HEK293 (cell line): ENCODE results near the gene HSPH1.

Experiments
- BCL11A ChIP-seq: fragments of 450-650 bp; formaldehyde crosslinking; IDR thresholded peaks from 2 replicates; pipeline ENCODE4 v1.5.1; 2016; ENCODE audit warnings: low read depth, missing biosample characterization, missing genetic modification characterization
- REST ChIP-seq: fragments of 450-650 bp; formaldehyde crosslinking; IDR thresholded peaks from 2 replicates; pipeline ENCODE4 v1.5.1; 2016; ENCODE audit warnings: missing biosample characterization, missing genetic modification characterization
- ZBTB17 ChIP-seq: fragments of 450-650 bp; formaldehyde crosslinking; IDR thresholded peaks from 2 replicates; pipeline ENCODE4 v1.5.1; 2016; ENCODE audit warnings: missing biosample characterization, missing genetic modification characterization
- ZFP41 ChIP-seq: fragments of 450-650 bp; formaldehyde crosslinking; IDR thresholded peaks from 2 replicates; pipeline ENCODE4 v1.5.1; 2016; ENCODE audit warnings: missing biosample characterization, missing genetic modification characterization, borderline replicate concordance
- ZNF140 ChIP-seq: fragments of 450-650 bp; formaldehyde crosslinking; IDR thresholded peaks from 2 replicates; pipeline ENCODE4 v1.5.1; 2016; ENCODE audit warnings: missing biosample characterization, missing genetic modification characterization
- ZNF416 ChIP-seq: fragments of 450-650 bp; formaldehyde crosslinking; IDR thresholded peaks from 2 replicates; pipeline ENCODE4 v1.5.1; 2016; ENCODE audit warnings: missing biosample characterization, missing genetic modification characterization
- ZNF449 ChIP-seq: fragments of 450-650 bp; formaldehyde crosslinking; IDR thresholded peaks from 2 replicates; pipeline ENCODE4 v1.5.1; 2017; ENCODE audit warnings: missing biosample characterization, mild to moderate bottlenecking, missing genetic modification characterization, moderate library complexity
- ZNF510 ChIP-seq: fragments of 450-650 bp; formaldehyde crosslinking; IDR thresholded peaks from 2 replicates; pipeline ENCODE4 v1.5.1; 2018; ENCODE audit warnings: mild to moderate bottlenecking, missing genetic modification characterization, missing biosample characterization; ENCODE audit not compliant: insufficient replicate concordance
- ZNF660 ChIP-seq: fragments of 450-650 bp; IDR thresholded peaks from 2 replicates; pipeline ENCODE4 v1.5.1; 2018; ENCODE audit warnings: missing biosample characterization, mild to moderate bottlenecking, missing genetic modification characterization
- ZSCAN18 ChIP-seq: fragments of 450-650 bp; formaldehyde crosslinking; IDR thresholded peaks from 2 replicates; pipeline ENCODE4 v1.5.1; 2016; ENCODE audit warnings: missing biosample characterization, missing genetic modification characterization
- TF ChIP-seq, protein P1 (sequence below): fragments of 450-650 bp; formaldehyde crosslinking; IDR thresholded peaks from 2 replicates; pipeline ENCODE4 v1.5.1; 2016; ENCODE audit warnings: missing biosample characterization, missing genetic modification characterization
- TF ChIP-seq, protein P2 (sequence below): fragments of 450-650 bp; IDR thresholded peaks from 2 replicates; pipeline ENCODE4 v1.5.1; 2018; ENCODE audit warnings: missing biosample characterization, missing genetic modification characterization

- TF ChIP-seq, protein P1, sequence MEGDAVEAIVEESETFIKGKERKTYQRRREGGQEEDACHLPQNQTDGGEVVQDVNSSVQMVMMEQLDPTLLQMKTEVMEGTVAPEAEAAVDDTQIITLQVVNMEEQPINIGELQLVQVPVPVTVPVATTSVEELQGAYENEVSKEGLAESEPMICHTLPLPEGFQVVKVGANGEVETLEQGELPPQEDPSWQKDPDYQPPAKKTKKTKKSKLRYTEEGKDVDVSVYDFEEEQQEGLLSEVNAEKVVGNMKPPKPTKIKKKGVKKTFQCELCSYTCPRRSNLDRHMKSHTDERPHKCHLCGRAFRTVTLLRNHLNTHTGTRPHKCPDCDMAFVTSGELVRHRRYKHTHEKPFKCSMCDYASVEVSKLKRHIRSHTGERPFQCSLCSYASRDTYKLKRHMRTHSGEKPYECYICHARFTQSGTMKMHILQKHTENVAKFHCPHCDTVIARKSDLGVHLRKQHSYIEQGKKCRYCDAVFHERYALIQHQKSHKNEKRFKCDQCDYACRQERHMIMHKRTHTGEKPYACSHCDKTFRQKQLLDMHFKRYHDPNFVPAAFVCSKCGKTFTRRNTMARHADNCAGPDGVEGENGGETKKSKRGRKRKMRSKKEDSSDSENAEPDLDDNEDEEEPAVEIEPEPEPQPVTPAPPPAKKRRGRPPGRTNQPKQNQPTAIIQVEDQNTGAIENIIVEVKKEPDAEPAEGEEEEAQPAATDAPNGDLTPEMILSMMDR (tag by site-specific recombination), result no peak
- TF ChIP-seq ZNF416 (no peak), ZNF449 (tag by site-specific recombination) (no peak), ZNF510 (tag by site-specific recombination) (no peak), ZSCAN18 (no peak), REST (tag by site-specific recombination) (no peak), BCL11A (tag by site-specific recombination) (no peak), ZNF660 (tag by site-specific recombination) (no peak), ZBTB17 (tag by site-specific recombination) (no peak), ZFP41 (no peak), ZNF140 (no peak)
- TF ChIP-seq, protein P2, sequence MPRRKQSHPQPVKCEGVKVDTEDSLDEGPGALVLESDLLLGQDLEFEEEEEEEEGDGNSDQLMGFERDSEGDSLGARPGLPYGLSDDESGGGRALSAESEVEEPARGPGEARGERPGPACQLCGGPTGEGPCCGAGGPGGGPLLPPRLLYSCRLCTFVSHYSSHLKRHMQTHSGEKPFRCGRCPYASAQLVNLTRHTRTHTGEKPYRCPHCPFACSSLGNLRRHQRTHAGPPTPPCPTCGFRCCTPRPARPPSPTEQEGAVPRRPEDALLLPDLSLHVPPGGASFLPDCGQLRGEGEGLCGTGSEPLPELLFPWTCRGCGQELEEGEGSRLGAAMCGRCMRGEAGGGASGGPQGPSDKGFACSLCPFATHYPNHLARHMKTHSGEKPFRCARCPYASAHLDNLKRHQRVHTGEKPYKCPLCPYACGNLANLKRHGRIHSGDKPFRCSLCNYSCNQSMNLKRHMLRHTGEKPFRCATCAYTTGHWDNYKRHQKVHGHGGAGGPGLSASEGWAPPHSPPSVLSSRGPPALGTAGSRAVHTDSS (tag by site-specific recombination), result no peak
Measured at GRCh38 chr13:31089649-31090048, 72.1 kb downstream of the HSPH1 start.
